Measurements from ENCODE around the gene VSIG10L2. TPM values are rescaled to one million over a fixed set of nuclear protein-coding genes. Genes with fewer than 3 reads are reported as not detected.

The VSIG10L2 gene
- total RNA-seq, 1 experiment from 2014 or later: not detected

DNA sequence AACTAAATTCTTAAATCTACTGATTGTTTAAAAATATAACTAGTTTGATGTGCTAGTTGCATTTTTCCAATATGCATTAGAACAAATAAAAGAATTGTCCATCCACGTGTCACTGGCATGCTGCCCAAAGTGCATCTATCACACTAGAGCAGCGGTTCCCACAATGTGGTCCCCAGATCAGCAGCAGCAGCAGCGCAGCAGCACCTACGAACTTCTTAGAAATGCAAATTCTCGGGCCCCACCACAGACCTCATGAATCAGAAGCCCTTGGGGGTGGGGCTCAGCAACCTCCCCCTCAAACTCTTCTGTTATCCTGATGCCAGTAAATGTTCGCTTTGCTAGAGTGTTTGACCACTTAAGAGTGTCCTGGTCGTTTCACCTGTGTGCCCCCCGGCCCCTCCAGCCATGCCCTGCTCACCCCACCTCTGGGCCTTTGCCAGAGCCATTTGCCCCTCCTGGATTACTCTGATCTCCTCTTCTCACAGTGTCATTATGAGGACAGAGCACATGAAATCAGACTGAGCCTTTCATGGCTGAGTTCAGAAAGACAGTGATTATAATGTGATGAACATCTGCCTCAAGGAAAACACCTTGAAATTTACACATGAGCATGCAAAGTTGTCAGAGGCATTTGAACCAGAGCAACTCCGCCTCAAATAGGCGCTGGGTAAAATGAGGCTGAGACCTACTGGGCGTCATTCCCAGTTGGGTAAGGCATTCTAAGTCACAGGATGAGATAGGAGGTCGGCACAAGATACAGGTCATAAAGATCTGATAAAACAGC lies 12.6 kb upstream of the VSIG10L2 start:
- Mint-ChIP-seq H3K36me3 (ENCODE audit: insufficient read depth in 1 of 3, low read depth in 3 of 3) (no peaks in the 10 kb centered on the region), H3K9me3 (no peaks in the 10 kb centered on the region; a peak in 1 of 5 replicates), H3K4me1 (peaks cover 23 to 38% of the 10 kb centered on the region in 2 experiments), H3K4me3 (peak overlapping the region in 1 of 2 experiments; percentile 21; a peak in 2 of 5 replicates), H3K27ac (peak overlapping the region in 2 of 3 experiments; percentile 8 to 81; a peak in 2 of 7 replicates), H3K27me3 (ENCODE audit: low read depth) (peaks cover 6% of the 10 kb centered on the region)
- no peak overlapping the region for H2BK5ac ChIP-seq (ENCODE audit: insufficient read length, low read length)
- peaks cover 6% of the 10 kb centered on the region; the same call in 1 of the 2 replicates for H3K4me1 ChIP-seq (ENCODE audit: insufficient read depth, low read length)
- no peak overlapping the region for H3K27ac ChIP-seq (ENCODE audit: insufficient read length, low read depth, low read length)
- no peak overlapping the region for H2AFZ ChIP-seq (ENCODE audit: low read length)
- no peak overlapping the region for H3K4me2 ChIP-seq (ENCODE audit: insufficient read depth, insufficient read length, low read length)
- H4K5ac ChIP-seq (ENCODE audit: insufficient read length, low read depth, low read length): no peak overlapping the region
- no peak overlapping the region for H3K56ac ChIP-seq (ENCODE audit: insufficient read length, low read depth, low read length)
- H3K14ac ChIP-seq (ENCODE audit: insufficient read depth, low read length): no peak overlapping the region
- no peaks in the 10 kb centered on the region for H3K9me3 ChIP-seq (ENCODE audit: control insufficient read depth, low read depth, low read length)
- H3T11ph ChIP-seq (ENCODE audit: low read length): no peak overlapping the region
- no peak overlapping the region for H2BK20ac ChIP-seq (ENCODE audit: low read depth, low read length, poor library complexity, severe bottlenecking)
- no peak overlapping the region for H2BK15ac ChIP-seq (ENCODE audit: low read depth, low read length)
- H4K20me1 ChIP-seq (ENCODE audit: control insufficient read depth, insufficient read depth, insufficient read length): no peaks in the 10 kb centered on the region
- no CpG with 5 or more reads among the region's 12 CpGs for WGBS (ENCODE audit: extremely low coverage, insufficient read length, low lambda C conversion rate)
- no peaks in the 10 kb centered on the region for H3K23me2 ChIP-seq (ENCODE audit: insufficient read length, low read depth, low read length, poor library complexity, severe bottlenecking)
- no peaks in the 10 kb centered on the region for H3K79me2 ChIP-seq (ENCODE audit: insufficient read depth, low read length)
- H4K8ac ChIP-seq (replicated peaks; ENCODE audit: insufficient read length, low read depth, low read length): no peak overlapping the region
- TF ChIP-seq, protein P1, sequence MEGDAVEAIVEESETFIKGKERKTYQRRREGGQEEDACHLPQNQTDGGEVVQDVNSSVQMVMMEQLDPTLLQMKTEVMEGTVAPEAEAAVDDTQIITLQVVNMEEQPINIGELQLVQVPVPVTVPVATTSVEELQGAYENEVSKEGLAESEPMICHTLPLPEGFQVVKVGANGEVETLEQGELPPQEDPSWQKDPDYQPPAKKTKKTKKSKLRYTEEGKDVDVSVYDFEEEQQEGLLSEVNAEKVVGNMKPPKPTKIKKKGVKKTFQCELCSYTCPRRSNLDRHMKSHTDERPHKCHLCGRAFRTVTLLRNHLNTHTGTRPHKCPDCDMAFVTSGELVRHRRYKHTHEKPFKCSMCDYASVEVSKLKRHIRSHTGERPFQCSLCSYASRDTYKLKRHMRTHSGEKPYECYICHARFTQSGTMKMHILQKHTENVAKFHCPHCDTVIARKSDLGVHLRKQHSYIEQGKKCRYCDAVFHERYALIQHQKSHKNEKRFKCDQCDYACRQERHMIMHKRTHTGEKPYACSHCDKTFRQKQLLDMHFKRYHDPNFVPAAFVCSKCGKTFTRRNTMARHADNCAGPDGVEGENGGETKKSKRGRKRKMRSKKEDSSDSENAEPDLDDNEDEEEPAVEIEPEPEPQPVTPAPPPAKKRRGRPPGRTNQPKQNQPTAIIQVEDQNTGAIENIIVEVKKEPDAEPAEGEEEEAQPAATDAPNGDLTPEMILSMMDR (conservative IDR thresholded peaks at IDR 0.05): no peak
- no peak overlapping the region for H3K4ac ChIP-seq (ENCODE audit: low read depth, low read length)
- no peak overlapping the region for H4K91ac ChIP-seq (ENCODE audit: insufficient read length, low read depth, low read length)
- no peak overlapping the region for H2BK12ac ChIP-seq (ENCODE audit: insufficient read length, low read depth, low read length)
- H3K27me3 ChIP-seq (ENCODE audit: insufficient read depth, low read length): no peaks in the 10 kb centered on the region
- no peak overlapping the region for H3K9ac ChIP-seq (ENCODE audit: extremely low read depth, insufficient read length, low read length)
- no peak overlapping the region for H3K23ac ChIP-seq (ENCODE audit: insufficient read length, low read depth, low read length)
- no peaks in the 10 kb centered on the region for H3K79me1 ChIP-seq (ENCODE audit: insufficient read depth, low read depth, low read length, poor library complexity, severe bottlenecking)
- DNase-seq: no peak
- no peak overlapping the region for H2AK5ac ChIP-seq (ENCODE audit: insufficient read length, low read length)
- H2BK120ac ChIP-seq (ENCODE audit: low read depth, low read length, poor library complexity, severe bottlenecking): no peak overlapping the region
- peak overlapping the region; percentile 43 for H3K18ac ChIP-seq (ENCODE audit: insufficient read length, low read depth, low read length)

All from H9 (cell line).